ENCODE data around the gene GNAL. TPM values are rescaled to one million over a fixed set of nuclear protein-coding genes. Genes with fewer than 3 reads are reported as not detected.
A peak's percentile ranks its signal among the peaks of the same experiment; 100 is the strongest.

GNAL gene
- total RNA-seq, 4 donors from 2014 or later, result 1.9 to 12.8 (median 7.0) TPM

- ATAC-seq (ENCODE audit: low FRiP score) (no peak), DNase-seq (ENCODE audit: low spot score) (no peak)
- no peak for TF ChIP-seq CTCF (IDR thresholded peaks at IDR 0.05)
Observed at GRCh38 chr18:11899063-11899462, 210.0 kb downstream of the GNAL start.

GRCh38 chr18:11901826-11902438, 212.9 kb downstream of the GNAL start:
- DNase-seq (ENCODE audit: low spot score) (no peak), ATAC-seq (ENCODE audit: low FRiP score) (no peak)
- TF ChIP-seq CTCF (IDR thresholded peaks at IDR 0.05), result no peak

- DNase-seq (ENCODE audit: low spot score), result no peak
- no peak for TF ChIP-seq CTCF (IDR thresholded peaks at IDR 0.05)
- ATAC-seq (ENCODE audit: low FRiP score), result peak; percentile 47
Observed at GRCh38 chr18:11902522-11903292, 213.6 kb downstream of the GNAL start.

- no peak for ATAC-seq (ENCODE audit: low FRiP score)
- no peak for DNase-seq (ENCODE audit: low spot score)
- TF ChIP-seq CTCF (IDR thresholded peaks at IDR 0.05), result no peak
Observed at GRCh38 chr18:11905613-11906012, 216.5 kb downstream of the GNAL start.

GRCh38 chr18:11906176-11906575, 217.1 kb downstream of the GNAL start:
- ATAC-seq (ENCODE audit: low FRiP score) (no peak), DNase-seq (ENCODE audit: low spot score) (no peak)
- no peak for TF ChIP-seq CTCF (IDR thresholded peaks at IDR 0.05)

- TF ChIP-seq CTCF (IDR thresholded peaks at IDR 0.05), result no peak
- ATAC-seq (ENCODE audit: low FRiP score) (no peak), DNase-seq (ENCODE audit: low spot score) (no peak)
Observed at GRCh38 chr18:11906926-11907874, 218.1 kb downstream of the GNAL start.

Measured in omental fat pad (tissue), 4 donors.